GM23338 (cell line): Measurements from ENCODE around the gene LGR5. TPM values are rescaled to one million over a fixed set of nuclear protein-coding genes. Genes with fewer than 3 reads are reported as not detected.

Source experiments
- ATAC-seq: fragments of 200-7000 bp; cut with Tn5 transposase; 3 replicates; pipeline ENCODE4 v1.9.1; 2020
- DNase-seq: peaks from one replicate; pipeline ENCODE4 v3.0.0-alpha.2; 2015; ENCODE audit warnings: low spot score
- H2AFZ ChIP-seq: fragments of 200-600 bp; sonication (generic); 2 replicates; pipeline ENCODE4 v1.8.0; 2016; ENCODE audit warnings: antibody characterized with exemption, mild to moderate bottlenecking, moderate library complexity
- H3F3A ChIP-seq: fragments of 200-600 bp; sonication (generic); replicated peaks from 2 replicates; pipeline ENCODE4 v1.8.0; 2017; ENCODE audit warnings: antibody characterized with exemption, mixed run types, low read depth
- H3K27ac ChIP-seq: fragments of 200-600 bp; sonication (generic); 2 replicates; pipeline ENCODE4 v1.6.1; 2016; ENCODE audit warnings: low read depth
- H3K27me3 ChIP-seq: fragments of 200-600 bp; sonication (generic); 2 replicates; pipeline ENCODE4 v1.8.0; 2016; ENCODE audit warnings: mild to moderate bottlenecking, mixed run types, moderate library complexity; ENCODE audit not compliant: insufficient read depth
- H3K36me3 ChIP-seq: fragments of 200-600 bp; sonication (generic); 2 replicates; pipeline ENCODE4 v1.8.0; 2016; ENCODE audit warnings: mild to moderate bottlenecking; ENCODE audit not compliant: insufficient read depth
- H3K4me1 ChIP-seq: fragments of 200-600 bp; sonication (generic); 2 replicates; pipeline ENCODE4 v1.8.0; 2016; ENCODE audit warnings: mild to moderate bottlenecking, moderate library complexity; ENCODE audit not compliant: insufficient read depth
- H3K4me2 ChIP-seq: fragments of 200-600 bp; sonication (generic); 2 replicates; pipeline ENCODE4 v1.7.1; 2017; ENCODE audit warnings: mixed run types
- H3K4me3 ChIP-seq: fragments of 200-600 bp; sonication (generic); 2 replicates; pipeline ENCODE4 v1.6.1; 2016; ENCODE audit warnings: mixed run types
- H3K79me2 ChIP-seq: fragments of 200-600 bp; sonication (generic); replicated peaks from 2 replicates; pipeline ENCODE4 v1.8.0; 2017; ENCODE audit warnings: mild to moderate bottlenecking; ENCODE audit not compliant: insufficient read depth
- H3K9me2 ChIP-seq: fragments of 200-600 bp; sonication (generic); 2 replicates; pipeline ENCODE4 v1.8.0; 2017; ENCODE audit not compliant: insufficient read depth
- H4K20me1 ChIP-seq: fragments of 200-600 bp; sonication (generic); replicated peaks from 2 replicates; pipeline ENCODE4 v1.8.0; 2017; ENCODE audit warnings: mild to moderate bottlenecking; ENCODE audit not compliant: insufficient read depth
- H3K27ac Mint-ChIP-seq: 2 replicates; pipeline ENCODE4 v1.8.0; 2020; ENCODE audit warnings: inconsistent platforms, mild to moderate bottlenecking, moderate library complexity, mixed read lengths
- H3K27me3 Mint-ChIP-seq: 3 replicates; pipeline ENCODE4 v1.8.0; 2022; ENCODE audit warnings: low read depth, mild to moderate bottlenecking, moderate library complexity, mixed read lengths, inconsistent platforms; ENCODE audit not compliant: insufficient read depth, poor library complexity
- H3K36me3 Mint-ChIP-seq: 3 replicates; pipeline ENCODE4 v1.8.0; 2021; ENCODE audit warnings: low read depth, mild to moderate bottlenecking, inconsistent platforms, moderate library complexity, mixed read lengths
- H3K4me1 Mint-ChIP-seq: 3 replicates; pipeline ENCODE4 v1.8.0; 2020; ENCODE audit warnings: mild to moderate bottlenecking, inconsistent platforms, mixed read lengths
- H3K4me3 Mint-ChIP-seq: 3 replicates; pipeline ENCODE4 v1.8.0; 2021; ENCODE audit warnings: moderate library complexity, mild to moderate bottlenecking, inconsistent platforms, mixed read lengths
- H3K9me3 Mint-ChIP-seq: 3 replicates; pipeline ENCODE4 v1.8.0; 2020; ENCODE audit warnings: moderate library complexity, mild to moderate bottlenecking, inconsistent platforms, mixed read lengths
- CREB1 ChIP-seq: fragments of 250-450 bp; sonication (Bioruptor Pico); IDR thresholded peaks from 2 replicates; pipeline ENCODE4 v1.5.0; 2020; ENCODE audit warnings: low read depth, mild to moderate bottlenecking, moderate library complexity
- CTCF ChIP-seq, 2 experiments: fragments of 200-600 bp in 1 of 2; sonication (generic) in 1 of 2; conservative IDR thresholded peaks; 2 replicates each; pipeline versions ENCODE4 v1.5.1 to v1.6.1; 2016 to 2017; ENCODE audit warnings: antibody characterized with exemption in 2 of 2, low read depth in 2 of 2, mild to moderate bottlenecking in 2 of 2, moderate library complexity in 1 of 2
- ETS1 ChIP-seq: IDR thresholded peaks from 2 replicates; pipeline ENCODE4 v1.6.1; 2016; ENCODE audit warnings: antibody characterized with exemption
- EZH2 ChIP-seq: fragments of 200-600 bp; sonication (generic); IDR thresholded peaks from one replicate; pipeline ENCODE4 v1.8.0; 2017; ENCODE audit warnings: antibody characterized with exemption, mild to moderate bottlenecking, low read depth; ENCODE audit not compliant: unreplicated experiment
- EZH2phosphoT487 ChIP-seq: fragments of 200-600 bp; sonication (generic); IDR thresholded peaks from one replicate; pipeline ENCODE4 v1.8.1; 2018; ENCODE audit warnings: antibody characterized with exemption; ENCODE audit not compliant: unreplicated experiment
- JUNB ChIP-seq: IDR thresholded peaks from one replicate; pipeline ENCODE4 v1.6.1; 2016; ENCODE audit warnings: antibody characterized with exemption; ENCODE audit not compliant: unreplicated experiment
- NANOG ChIP-seq: IDR thresholded peaks from 2 replicates; pipeline ENCODE4 v1.6.1; 2016; ENCODE audit warnings: antibody characterized with exemption, borderline replicate concordance
- POLR2AphosphoS5 ChIP-seq: IDR thresholded peaks from 2 replicates; pipeline ENCODE4 v1.6.1; 2016; ENCODE audit warnings: antibody characterized with exemption, low read depth
- REST ChIP-seq: IDR thresholded peaks from one replicate; pipeline ENCODE4 v1.6.1; 2018; ENCODE audit warnings: antibody characterized with exemption; ENCODE audit not compliant: unreplicated experiment
- STAT1 ChIP-seq: IDR thresholded peaks from one replicate; pipeline ENCODE4 v1.6.1; 2016; ENCODE audit warnings: antibody characterized with exemption; ENCODE audit not compliant: unreplicated experiment
- ZNF114 ChIP-seq: fragments of 250-450 bp; sonication (Bioruptor Pico); IDR thresholded peaks from 2 replicates; pipeline ENCODE4 v1.5.0; 2020; ENCODE audit warnings: mild to moderate bottlenecking, moderate library complexity
- ZNF331 ChIP-seq: fragments of 250-450 bp; sonication (Bioruptor Pico); IDR thresholded peaks from 2 replicates; pipeline ENCODE4 v1.5.0; 2020; ENCODE audit warnings: low read depth, mild to moderate bottlenecking, moderate library complexity
- ZNF462 ChIP-seq: fragments of 250-450 bp; sonication (Bioruptor Pico); IDR thresholded peaks from 2 replicates; pipeline ENCODE4 v1.5.0; 2020; ENCODE audit warnings: mild to moderate bottlenecking, moderate library complexity
- polyA plus RNA-seq: library from polyadenylated mRNA; unstranded; fragments of >200 nt; fragmentation: Nextera tagmentation; extraction: Ambion mirVana; gene quantifications from 2 replicates; pipeline ENCODE4 v1.2.1, GENCODE V29; 2016
- total RNA-seq: library from RNA; depleted of rRNA; stranded (reverse); fragments of >200 nt; shearing (Covaris generic); gene quantifications from 2 replicates; pipeline ENCODE4 v1.2.3, GENCODE V29; 2014

LGR5 gene
- total and polyA plus RNA-seq, 2 experiments from 2014 or later: 0.17 to 0.26 TPM

GRCh38 chr12:71460318-71460717 is 20.7 kb downstream of the LGR5 start:
- H3K27ac Mint-ChIP-seq: no peak overlapping the region
- H3K79me2 ChIP-seq: no peaks in the 10 kb centered on the region
- no peaks in the 10 kb centered on the region for H3K27me3 ChIP-seq
- H3K27ac ChIP-seq: no peak overlapping the region
- H3K4me3 Mint-ChIP-seq: no peak overlapping the region
- TF ChIP-seq EZH2 (no peak), REST (no peak), ZNF462 (CRISPR knock-in tag) (no peak), ETS1 (no peak), ZNF114 (CRISPR knock-in tag) (no peak), NANOG (no peak), EZH2phosphoT487 (no peak), POLR2AphosphoS5 (no peak), ZNF331 (no peak), STAT1 (no peak), JUNB (no peak), CTCF (conservative IDR thresholded peaks at IDR 0.05; ENCODE audit: low read depth in 2 of 2) (no peak), CREB1 (no peak)
- no peak overlapping the region for H3K4me3 ChIP-seq
- H3K9me3 Mint-ChIP-seq: no peaks in the 10 kb centered on the region
- no peak overlapping the region for H2AFZ ChIP-seq
- no peaks in the 10 kb centered on the region for H3F3A ChIP-seq
- DNase-seq (no peak), ATAC-seq (no peak)
- no peaks in the 10 kb centered on the region for H3K27me3 Mint-ChIP-seq
- peaks cover 14% of the 10 kb centered on the region; the same call in 2 of the 3 replicates for H3K4me1 Mint-ChIP-seq
- peaks cover 6% of the 10 kb centered on the region; the same call in 1 of the 2 replicates for H3K4me1 ChIP-seq
- no peak overlapping the region for H3K4me2 ChIP-seq
- no peaks in the 10 kb centered on the region for H3K36me3 Mint-ChIP-seq
- no peaks in the 10 kb centered on the region for H3K36me3 ChIP-seq
- no peaks in the 10 kb centered on the region for H3K9me2 ChIP-seq
- no peaks in the 10 kb centered on the region for H4K20me1 ChIP-seq
